Medulla oblongata (tissue), 1 donor: ENCODE data around the gene CCL24.
A peak's percentile ranks its signal among the peaks of the same experiment; 100 is the strongest.
"Not testable (repeated sequence)": the region's sequence is repeated elsewhere in the genome, so short reads cannot be mapped to it uniquely, and the experiment has no call there.

Experiments used
- DNase-seq: peaks from one replicate; pipeline ENCODE4 v3.0.0-alpha.2; 2015; ENCODE audit errors: extremely low spot score

The CCL24 gene

GRCh38 chr7:75813781-75814236 is at the start of gene CCL24:
CCL24 (minus strand) TSS chr7:75813806; CDS start chr7:75813715, 91 bp downstream.
- no peak for DNase-seq

- no peak for DNase-seq
Measured at GRCh38 chr7:75861636-75862035, 48.0 kb upstream of the CCL24 start.

- no peak for DNase-seq
Measured at GRCh38 chr7:75858410-75858809, 44.8 kb upstream of the CCL24 start.

- DNase-seq = peak; percentile 13
Measured at GRCh38 chr7:75856536-75856935, 42.9 kb upstream of the CCL24 start.

GRCh38 chr7:75854813-75855345 is 41.3 kb upstream of the CCL24 start:
- DNase-seq = not testable (repeated sequence)

- no peak for DNase-seq
Measured at GRCh38 chr7:75854233-75854632, 40.6 kb upstream of the CCL24 start.

- DNase-seq = no peak
Measured at GRCh38 chr7:75850235-75850634, 36.6 kb upstream of the CCL24 start.

GRCh38 chr7:75849573-75849972 is 36.0 kb upstream of the CCL24 start:
- no peak for DNase-seq

GRCh38 chr7:75847707-75848106 is 34.1 kb upstream of the CCL24 start:
- no peak for DNase-seq

GRCh38 chr7:75845132-75845531 is 31.5 kb upstream of the CCL24 start:
- DNase-seq = not testable (repeated sequence)

GRCh38 chr7:75844158-75844557 is 30.6 kb upstream of the CCL24 start:
- no peak for DNase-seq

- DNase-seq = no peak
Measured at GRCh38 chr7:75843613-75844116, 30.1 kb upstream of the CCL24 start.

- peak; percentile 6 for DNase-seq
Measured at GRCh38 chr7:75842836-75843446, 29.3 kb upstream of the CCL24 start.

- no peak for DNase-seq
Measured at GRCh38 chr7:75840029-75840428, 26.4 kb upstream of the CCL24 start.

GRCh38 chr7:75838281-75838930 is 24.8 kb upstream of the CCL24 start:
- DNase-seq = not testable (repeated sequence)

GRCh38 chr7:75836798-75837197 is 23.2 kb upstream of the CCL24 start:
- DNase-seq = no peak

GRCh38 chr7:75835688-75836285 is 22.2 kb upstream of the CCL24 start:
- no peak for DNase-seq

GRCh38 chr7:75833662-75834061 is 20.1 kb upstream of the CCL24 start:
- not testable (repeated sequence) for DNase-seq

GRCh38 chr7:75830978-75831377 is 17.4 kb upstream of the CCL24 start:
- DNase-seq = no peak

GRCh38 chr7:75829656-75830055 is 16.1 kb upstream of the CCL24 start:
- DNase-seq = not testable (repeated sequence)

- no peak for DNase-seq
Measured at GRCh38 chr7:75823198-75823910, 9.7 kb upstream of the CCL24 start.

- DNase-seq = no peak
Measured at GRCh38 chr7:75820688-75821087, 7.1 kb upstream of the CCL24 start.
